ENCODE data around the gene N4BP3.

Gene N4BP3

GRCh38 chr5:178143901-178144300 lies 30.6 kb downstream of the N4BP3 start:
- H3K27me3 ChIP-seq, result no peaks in the 10 kb centered on the region
- peaks cover 60 to 97% (median 78%) of the 10 kb centered on the region in 11 experiments for H3K36me3 ChIP-seq
- no peak overlapping the region for H3K4me2 ChIP-seq

GRCh38 chr5:178145965-178146820 lies 32.9 kb downstream of the N4BP3 start:
- Histone ChIP-seq H3K4me2 (no peak overlapping the region), H3K4me1 (peaks cover 0 to 18% (median 15%) of the 10 kb centered on the region in 10 experiments; a peak in 15 of 20 replicates), H4K20me1 (peaks cover 0 to 91% (median 65%) of the 10 kb centered on the region in 11 experiments; a peak in 20 of 22 replicates), H3K9me3 (replicated peaks in 1 of 11) (no peaks in the 10 kb centered on the region), H3K4me3 (no peak overlapping the region), H3K27me3 (no peaks in the 10 kb centered on the region), H3K27ac (no peak overlapping the region), H3K36me3 (peaks cover 82 to 100% (median 96%) of the 10 kb centered on the region in 11 experiments), H3K9ac (no peak overlapping the region)
- no peak for TF ChIP-seq Cebpa-rat (IDR thresholded peaks at IDR 0.05)

More at GRCh38 chr5:178143901-178144300, 30.6 kb downstream of the N4BP3 start:
- Histone ChIP-seq H3K4me3 (no peak overlapping the region), H3K4me1 (no peaks in the 10 kb centered on the region), H3K27ac (no peak overlapping the region), H3K9ac (no peak overlapping the region; a peak in 1 of 22 replicates), H3K9me3 (replicated peaks in 1 of 11) (no peaks in the 10 kb centered on the region), H4K20me1 (peaks cover 0 to 82% (median 46%) of the 10 kb centered on the region in 11 experiments; a peak in 20 of 22 replicates)
- TF ChIP-seq Cebpa-rat (IDR thresholded peaks at IDR 0.05), result no peak

GRCh38 chr5:178147406-178147805 lies 34.1 kb downstream of the N4BP3 start:
- Histone ChIP-seq H4K20me1 (peaks cover 0 to 91% (median 69%) of the 10 kb centered on the region in 11 experiments; a peak in 20 of 22 replicates), H3K9me3 (replicated peaks in 1 of 11) (no peaks in the 10 kb centered on the region), H3K27me3 (no peaks in the 10 kb centered on the region), H3K36me3 (peaks cover 87 to 100% (median 99%) of the 10 kb centered on the region in 11 experiments), H3K4me1 (peaks cover 8 to 30% (median 27%) of the 10 kb centered on the region in 10 experiments; a peak in 19 of 20 replicates), H3K4me2 (no peak overlapping the region), H3K9ac (no peak overlapping the region), H3K4me3 (no peak overlapping the region), H3K27ac (no peak overlapping the region)
- no peak for TF ChIP-seq Cebpa-rat (IDR thresholded peaks at IDR 0.05)

GRCh38 chr5:178149199-178149932 lies 36.0 kb downstream of the N4BP3 start:
- TF ChIP-seq Cebpa-rat (IDR thresholded peaks at IDR 0.05), result no peak
- Histone ChIP-seq H3K9ac (peak overlapping the region in 8 of 11 experiments; percentile 11 to 89 (median 33); a peak in 6 of 22 replicates), H3K27ac (no peak overlapping the region), H4K20me1 (peaks cover 0 to 80% (median 64%) of the 10 kb centered on the region in 11 experiments; a peak in 20 of 22 replicates), H3K4me1 (peaks cover 18 to 39% (median 36%) of the 10 kb centered on the region in 10 experiments), H3K9me3 (replicated peaks in 1 of 11) (no peaks in the 10 kb centered on the region), H3K4me2 (peak overlapping the region in 3 of 11 experiments; percentile 33 to 41 (median 41); a peak in 3 of 22 replicates), H3K36me3 (peaks cover 67 to 86% (median 82%) of the 10 kb centered on the region in 11 experiments), H3K4me3 (no peak overlapping the region), H3K27me3 (no peaks in the 10 kb centered on the region)

GRCh38 chr5:178150977-178151734 lies 37.8 kb downstream of the N4BP3 start:
- Histone ChIP-seq H3K27me3 (no peaks in the 10 kb centered on the region), H3K4me2 (peak overlapping the region in 5 of 11 experiments; percentile 33 to 94 (median 41); a peak in 5 of 22 replicates), H3K4me1 (peaks cover 31 to 53% (median 48%) of the 10 kb centered on the region in 10 experiments), H3K9ac (peak overlapping the region in 10 of 11 experiments; percentile 15 to 93 (median 86); a peak in 15 of 22 replicates), H4K20me1 (peaks cover 0 to 68% (median 56%) of the 10 kb centered on the region in 11 experiments; a peak in 20 of 22 replicates), H3K9me3 (replicated peaks in 1 of 11) (no peaks in the 10 kb centered on the region), H3K27ac (no peak overlapping the region), H3K4me3 (no peak overlapping the region), H3K36me3 (peaks cover 51 to 68% (median 66%) of the 10 kb centered on the region in 11 experiments)
- TF ChIP-seq Cebpa-rat (IDR thresholded peaks at IDR 0.05), result no peak

- peak overlapping the region; percentile 78 to 99 (median 95) for H3K4me2 ChIP-seq
- H3K27ac ChIP-seq, result peak overlapping the region; percentile 43 to 87 (median 80); a peak in 21 of 22 replicates
- H3K36me3 ChIP-seq, result peaks cover 35 to 52% (median 50%) of the 10 kb centered on the region in 11 experiments
- TF ChIP-seq Cebpa-rat (IDR thresholded peaks at IDR 0.05), result no peak
- H3K9ac ChIP-seq, result peak overlapping the region; percentile 82 to 93 (median 86)
- peaks cover 0 to 52% (median 40%) of the 10 kb centered on the region in 11 experiments; a peak in 18 of 22 replicates for H4K20me1 ChIP-seq
- peaks cover 31 to 53% (median 48%) of the 10 kb centered on the region in 10 experiments for H3K4me1 ChIP-seq
- no peaks in the 10 kb centered on the region for H3K27me3 ChIP-seq
- H3K9me3 ChIP-seq (replicated peaks in 1 of 11), result no peaks in the 10 kb centered on the region
- peak overlapping the region; percentile 76 to 98 (median 88) for H3K4me3 ChIP-seq
Observed at GRCh38 chr5:178152491-178153444, 39.4 kb downstream of the N4BP3 start.

GRCh38 chr5:178153530-178154340 lies 40.4 kb downstream of the N4BP3 start, which contains the start of gene NHP2:
TSS of gene NHP2 (minus strand) at chr5:178153885. CDS start at chr5:178153817, 68 bp downstream.
- Histone ChIP-seq H3K4me3 (peak within 1 kb of the TSS; percentile 76 to 98 (median 88)), H3K9me3 (replicated peaks in 1 of 11) (no peaks in the 10 kb centered on the region), H3K4me1 (peaks cover 31 to 53% (median 48%) of the 10 kb centered on the region in 10 experiments), H3K9ac (peak within 1 kb of the TSS; percentile 82 to 93 (median 86)), H3K27ac (peak within 1 kb of the TSS; percentile 43 to 87 (median 80); a peak in 21 of 22 replicates), H3K36me3 (peaks cover 25 to 43% (median 40%) of the 10 kb centered on the region in 11 experiments), H3K4me2 (peak within 1 kb of the TSS; percentile 78 to 99 (median 95)), H4K20me1 (peaks cover 0 to 43% (median 30%) of the 10 kb centered on the region in 11 experiments; a peak in 17 of 22 replicates), H3K27me3 (no peaks in the 10 kb centered on the region)
- TF ChIP-seq Cebpa-rat (IDR thresholded peaks at IDR 0.05), result peak in 7 of 11 experiments; percentile 43 to 89 (median 51); a peak in 9 of 22 replicates
